Stomach smooth muscle (tissue), 2 donors: Measurements from ENCODE around the gene RNF2.

ENCODE experiments used
- H3K27ac ChIP-seq: one replicate; pipeline ENCODE4 v1.7.0; 2013; ENCODE audit warnings: mild to moderate bottlenecking, low read length, inconsistent platforms
- H3K27me3 ChIP-seq, 2 donors: one replicate each; pipeline ENCODE4 v1.7.0; 2013; ENCODE audit warnings: low read length in 2 of 2; ENCODE audit not compliant: insufficient read depth in 2 of 2, control insufficient read depth in 1 of 2
- H3K36me3 ChIP-seq, 2 donors: one replicate each; pipeline ENCODE4 v1.7.0; 2013; ENCODE audit warnings: low read length in 2 of 2; ENCODE audit not compliant: control insufficient read depth in 2 of 2, insufficient read depth in 2 of 2
- H3K4me1 ChIP-seq: one replicate; pipeline ENCODE4 v1.7.0; 2013; ENCODE audit warnings: low read length; ENCODE audit not compliant: control insufficient read depth, insufficient read depth
- H3K4me3 ChIP-seq, 2 donors: one replicate each; pipeline ENCODE4 v1.7.0; 2013; ENCODE audit warnings: low read length in 2 of 2
- H3K9ac ChIP-seq, 2 donors: one replicate each; pipeline ENCODE4 v1.7.0; 2013; ENCODE audit warnings: low read length in 2 of 2, mild to moderate bottlenecking in 1 of 2
- H3K9me3 ChIP-seq, 2 donors: one replicate each; pipeline ENCODE4 v1.7.0; 2013; ENCODE audit warnings: low read length in 2 of 2; ENCODE audit not compliant: control insufficient read depth in 2 of 2
- donor health status: healthy.
- donor health status: Pancreatic carcinoma.

RNF2 gene

DNA sequence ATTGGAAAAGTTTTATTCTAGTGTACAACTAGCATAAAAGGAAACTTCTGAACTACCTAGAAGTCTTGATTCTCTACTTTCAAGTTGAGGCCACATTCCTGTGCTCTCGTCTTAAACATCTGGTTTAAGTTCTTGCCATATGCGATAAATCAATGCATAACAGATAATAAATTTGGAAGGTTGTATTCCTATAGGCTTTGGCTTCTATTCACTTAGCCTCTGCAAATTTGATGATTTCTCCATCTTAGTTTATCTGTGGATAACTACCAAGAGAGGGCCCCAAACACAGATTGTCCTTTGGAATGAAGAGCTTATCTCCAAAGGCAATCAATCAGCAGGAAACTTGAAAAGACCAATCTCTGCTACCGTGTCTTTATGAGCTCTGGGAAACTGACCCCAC is 11.7 kb upstream of the RNF2 start:
- Histone ChIP-seq H3K4me1 (no peaks in the 10 kb centered on the region), H3K9me3 (no peaks in the 10 kb centered on the region), H3K4me3 (no peak overlapping the region), H3K27ac (no peak overlapping the region), H3K36me3 (no peaks in the 10 kb centered on the region), H3K9ac (no peak overlapping the region), H3K27me3 (no peaks in the 10 kb centered on the region)

- Histone ChIP-seq H3K9me3 (no peaks in the 10 kb centered on the region), H3K4me1 (no peaks in the 10 kb centered on the region), H3K27ac (no peak overlapping the region), H3K9ac (no peak overlapping the region), H3K27me3 (no peaks in the 10 kb centered on the region), H3K36me3 (no peaks in the 10 kb centered on the region), H3K4me3 (no peak overlapping the region)
Measured at GRCh38 chr1:185035258-185035657, 10.1 kb upstream of the RNF2 start.

DNA sequence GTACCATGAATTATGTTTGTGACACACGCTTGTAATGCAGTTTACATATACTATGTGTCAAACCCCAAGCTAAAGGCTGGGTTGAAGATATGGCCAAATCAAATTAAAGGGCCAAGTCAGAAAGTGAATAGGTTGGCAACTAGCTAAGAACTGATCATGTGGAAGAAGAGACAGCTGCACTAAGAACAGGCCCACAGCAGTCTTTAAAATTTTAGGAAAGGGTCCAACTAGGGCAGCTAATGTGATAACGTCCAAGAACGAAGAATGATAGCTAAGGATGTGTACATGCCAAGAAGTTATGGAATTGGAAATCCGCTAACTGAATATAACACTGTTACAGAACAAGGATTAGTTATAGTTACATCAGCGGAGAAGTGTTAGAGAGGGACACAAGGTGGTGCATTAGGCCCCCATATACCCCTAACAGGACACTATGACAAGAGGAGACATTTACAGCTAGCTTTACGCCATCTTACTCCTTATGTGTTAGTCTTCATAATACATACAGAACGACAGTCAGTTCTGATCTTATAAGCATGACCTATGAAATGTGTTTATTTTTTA is 6.5 kb upstream of the RNF2 start:
- H3K27me3 ChIP-seq, result no peaks in the 10 kb centered on the region
- H3K4me1 ChIP-seq, result no peaks in the 10 kb centered on the region
- no peak overlapping the region for H3K4me3 ChIP-seq
- H3K9ac ChIP-seq, result no peak overlapping the region
- H3K27ac ChIP-seq, result no peak overlapping the region
- H3K36me3 ChIP-seq, result no peaks in the 10 kb centered on the region
- no peaks in the 10 kb centered on the region for H3K9me3 ChIP-seq

- no peak overlapping the region for H3K27ac ChIP-seq
- no peaks in the 10 kb centered on the region for H3K36me3 ChIP-seq
- H3K9me3 ChIP-seq, result no peaks in the 10 kb centered on the region
- no peak overlapping the region for H3K4me3 ChIP-seq
- no peaks in the 10 kb centered on the region for H3K4me1 ChIP-seq
- no peaks in the 10 kb centered on the region for H3K27me3 ChIP-seq
- no peak overlapping the region for H3K9ac ChIP-seq
Measured at GRCh38 chr1:185039726-185040407, 5.5 kb upstream of the RNF2 start.

DNA sequence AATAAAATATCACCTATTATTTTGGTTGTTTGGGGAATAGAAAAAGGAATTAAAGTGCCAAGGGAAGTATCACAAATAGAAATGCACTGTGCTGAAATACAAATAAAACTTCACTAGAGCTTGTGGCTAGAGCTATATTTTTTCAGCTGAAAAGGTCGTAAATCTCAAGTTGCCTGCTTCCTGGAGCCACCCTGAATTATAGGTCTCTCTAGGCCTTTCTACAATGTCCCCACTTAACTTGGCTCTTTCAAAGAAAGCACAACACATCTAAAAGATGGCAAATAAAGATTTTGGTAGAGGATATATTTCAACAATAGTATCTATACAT is 5.0 kb upstream of the RNF2 start:
- Histone ChIP-seq H3K36me3 (no peaks in the 10 kb centered on the region), H3K9ac (no peak overlapping the region), H3K4me1 (no peaks in the 10 kb centered on the region), H3K27ac (no peak overlapping the region), H3K27me3 (no peaks in the 10 kb centered on the region), H3K9me3 (no peaks in the 10 kb centered on the region), H3K4me3 (no peak overlapping the region)

DNA sequence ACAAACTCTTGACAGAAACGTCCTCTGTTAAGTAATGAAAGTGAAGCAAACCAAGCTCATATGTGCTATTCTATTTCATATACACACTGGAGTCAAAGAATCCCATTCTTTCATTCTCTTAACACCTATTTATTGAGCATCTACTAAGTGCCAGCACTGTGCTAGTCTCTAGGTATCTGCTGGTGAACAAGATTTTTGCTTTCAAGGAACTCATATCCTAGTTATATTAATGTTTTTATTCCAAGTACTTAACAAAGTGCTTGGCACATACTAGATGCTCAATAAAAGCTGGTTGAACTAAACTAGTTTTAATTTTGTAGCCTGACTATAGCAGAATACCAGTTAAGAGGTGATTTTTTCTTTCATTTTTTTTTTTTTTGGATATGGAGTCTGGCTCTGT is 3.6 kb upstream of the RNF2 start:
- Histone ChIP-seq H3K36me3 (no peaks in the 10 kb centered on the region), H3K9me3 (no peaks in the 10 kb centered on the region), H3K27ac (no peak overlapping the region), H3K27me3 (no peaks in the 10 kb centered on the region), H3K9ac (no peak overlapping the region), H3K4me1 (no peaks in the 10 kb centered on the region), H3K4me3 (no peak overlapping the region)

- Histone ChIP-seq H3K27me3 (no peaks in the 10 kb centered on the region), H3K4me1 (peaks cover 4% of the 10 kb centered on the region), H3K9me3 (no peaks in the 10 kb centered on the region), H3K36me3 (no peaks in the 10 kb centered on the region), H3K27ac (no peak overlapping the region), H3K9ac (no peak overlapping the region), H3K4me3 (no peak overlapping the region)
Measured at GRCh38 chr1:185042737-185043136, 2.6 kb upstream of the RNF2 start.

- H3K4me1 ChIP-seq, result peaks cover 4% of the 10 kb centered on the region
- no peaks in the 10 kb centered on the region for H3K36me3 ChIP-seq
- peak overlapping the region; percentile 26 for H3K27ac ChIP-seq
- peak overlapping the region in 1 of 2 donors; percentile 83 for H3K4me3 ChIP-seq
- H3K9me3 ChIP-seq, result no peaks in the 10 kb centered on the region
- H3K9ac ChIP-seq, result no peak overlapping the region
- no peaks in the 10 kb centered on the region for H3K27me3 ChIP-seq
Measured at GRCh38 chr1:185044387-185044786, 971 bp upstream of the RNF2 start.

- Histone ChIP-seq H3K4me1 (peaks cover 4% of the 10 kb centered on the region), H3K9ac (peak overlapping the region; percentile 78 to 84), H3K36me3 (no peaks in the 10 kb centered on the region)
Measured at GRCh38 chr1:185045814-185046492, 595 bp downstream of the RNF2 start.

DNA sequence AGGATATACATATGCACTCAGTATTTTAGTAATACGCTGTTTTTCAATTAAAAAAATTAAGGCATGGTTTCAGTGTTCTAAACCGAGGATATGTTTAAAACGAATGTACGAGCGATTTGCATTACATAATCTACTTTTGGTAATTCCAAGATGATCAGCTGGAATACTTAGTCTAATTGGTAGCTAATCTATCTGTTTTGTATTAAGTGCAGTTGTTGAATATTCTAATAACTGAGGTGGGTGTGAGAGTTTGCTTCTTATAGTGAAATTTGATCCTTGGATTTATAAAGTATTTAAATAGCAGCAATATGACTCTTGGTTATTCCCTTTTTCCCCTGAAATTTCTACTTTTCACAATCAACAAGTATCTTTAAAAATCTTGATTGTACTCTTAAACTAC is 1.3 kb downstream of the RNF2 start:
- Histone ChIP-seq H3K4me1 (peaks cover 4% of the 10 kb centered on the region), H3K36me3 (no peaks in the 10 kb centered on the region), H3K9ac (peak overlapping the region in 1 of 2 donors; percentile 84), H3K9me3 (no peaks in the 10 kb centered on the region), H3K27ac (no peak overlapping the region), H3K4me3 (peak overlapping the region; percentile 79 to 83), H3K27me3 (no peaks in the 10 kb centered on the region)

More at GRCh38 chr1:185045814-185046492, 595 bp downstream of the RNF2 start:
- Histone ChIP-seq H3K27ac (peak overlapping the region; percentile 69), H3K9me3 (no peaks in the 10 kb centered on the region), H3K4me3 (peak overlapping the region; percentile 79 to 83), H3K27me3 (no peaks in the 10 kb centered on the region)

DNA sequence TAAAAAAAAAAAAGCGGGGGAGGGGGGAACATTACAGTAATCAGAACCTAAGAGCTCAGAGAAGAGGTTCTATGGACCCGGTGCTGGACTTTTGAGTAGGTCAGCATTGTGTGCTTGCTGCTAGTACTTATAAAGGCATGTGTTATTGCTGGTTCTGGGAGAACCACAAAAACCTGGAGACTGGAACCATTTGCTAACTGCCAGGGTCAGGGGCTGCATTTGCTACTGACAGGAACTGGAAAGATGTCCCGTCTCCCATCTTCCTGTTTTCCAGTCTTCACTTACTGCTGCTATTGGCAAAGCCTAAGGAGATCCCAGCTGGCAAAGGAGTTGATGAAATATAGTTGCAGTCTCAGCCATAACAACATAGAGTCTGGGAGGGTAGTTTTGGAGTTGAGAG is 4.3 kb downstream of the RNF2 start:
- Histone ChIP-seq H3K9me3 (no peaks in the 10 kb centered on the region), H3K9ac (no peak overlapping the region), H3K36me3 (no peaks in the 10 kb centered on the region), H3K4me3 (no peak overlapping the region), H3K27me3 (no peaks in the 10 kb centered on the region), H3K4me1 (peaks cover 4% of the 10 kb centered on the region), H3K27ac (no peak overlapping the region)
